ENCODE measurements around the gene TRAPPC8.

Gene TRAPPC8

GRCh38 chr18:31791817-31792579 is 150.9 kb downstream of the TRAPPC8 start:
- DNase-seq, result no peak

GRCh38 chr18:31789409-31789808 is 153.5 kb downstream of the TRAPPC8 start:
- no peak for DNase-seq

GRCh38 chr18:31783059-31783458 is 159.9 kb downstream of the TRAPPC8 start:
- DNase-seq, result no peak
